AG10803 (cell line): ENCODE measurements around the gene MOB1B.
A peak's percentile ranks its signal among the peaks of the same experiment; 100 is the strongest.

ENCODE experiments used
- DNase-seq: peaks from one replicate; pipeline ENCODE4 v3.0.0; 2010; ENCODE audit warnings: low read depth
- H3K4me3 ChIP-seq: 2 replicates; pipeline ENCODE4 v1.5.1; 2011; ENCODE audit warnings: mild to moderate bottlenecking, low read length, control low read depth
- TF ChIP-seq, protein P1 (sequence below): conservative IDR thresholded peaks from 2 replicates; pipeline ENCODE4 v1.5.1; 2011; ENCODE audit warnings: mild to moderate bottlenecking, low read length, control low read depth, inconsistent platforms

MOB1B gene

GRCh38 chr4:70954032-70954431 lies 51.9 kb downstream of the MOB1B start:
- H3K4me3 ChIP-seq = no peak overlapping the region
- TF ChIP-seq, protein P1, sequence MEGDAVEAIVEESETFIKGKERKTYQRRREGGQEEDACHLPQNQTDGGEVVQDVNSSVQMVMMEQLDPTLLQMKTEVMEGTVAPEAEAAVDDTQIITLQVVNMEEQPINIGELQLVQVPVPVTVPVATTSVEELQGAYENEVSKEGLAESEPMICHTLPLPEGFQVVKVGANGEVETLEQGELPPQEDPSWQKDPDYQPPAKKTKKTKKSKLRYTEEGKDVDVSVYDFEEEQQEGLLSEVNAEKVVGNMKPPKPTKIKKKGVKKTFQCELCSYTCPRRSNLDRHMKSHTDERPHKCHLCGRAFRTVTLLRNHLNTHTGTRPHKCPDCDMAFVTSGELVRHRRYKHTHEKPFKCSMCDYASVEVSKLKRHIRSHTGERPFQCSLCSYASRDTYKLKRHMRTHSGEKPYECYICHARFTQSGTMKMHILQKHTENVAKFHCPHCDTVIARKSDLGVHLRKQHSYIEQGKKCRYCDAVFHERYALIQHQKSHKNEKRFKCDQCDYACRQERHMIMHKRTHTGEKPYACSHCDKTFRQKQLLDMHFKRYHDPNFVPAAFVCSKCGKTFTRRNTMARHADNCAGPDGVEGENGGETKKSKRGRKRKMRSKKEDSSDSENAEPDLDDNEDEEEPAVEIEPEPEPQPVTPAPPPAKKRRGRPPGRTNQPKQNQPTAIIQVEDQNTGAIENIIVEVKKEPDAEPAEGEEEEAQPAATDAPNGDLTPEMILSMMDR = no peak
- DNase-seq = peak; percentile 8

DNA sequence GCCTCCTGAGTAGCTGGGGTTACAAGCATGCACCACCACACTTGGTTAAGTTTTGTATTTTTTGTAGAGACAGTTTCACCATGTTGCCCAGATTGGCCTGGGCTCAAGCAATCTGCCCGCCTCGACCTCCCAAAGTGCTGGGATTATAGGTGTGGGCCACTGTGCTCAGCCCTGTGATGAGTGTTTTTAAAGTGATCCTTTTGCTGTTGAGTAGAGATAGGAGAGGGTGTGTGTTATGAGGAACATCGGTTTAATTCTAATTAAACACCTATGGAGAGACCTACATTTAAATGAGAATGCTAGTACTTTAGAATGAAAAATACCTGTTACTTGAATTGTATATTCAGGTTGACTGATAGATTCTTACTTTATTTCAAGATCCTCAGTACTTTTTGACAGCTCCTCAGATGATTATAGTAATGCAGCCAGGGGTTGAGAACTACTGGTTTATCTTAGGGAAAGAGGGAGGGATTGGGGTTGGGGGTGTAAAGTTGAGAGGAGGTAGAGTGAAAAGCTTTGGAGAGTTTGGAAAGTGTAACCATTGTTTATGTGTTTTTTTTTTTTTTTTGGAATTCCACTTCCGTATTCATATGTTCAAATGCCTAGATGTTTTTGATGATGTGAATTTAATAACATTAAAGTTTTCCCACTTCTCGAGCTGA lies 54.5 kb downstream of the MOB1B start:
- DNase-seq = no peak
- TF ChIP-seq, protein P1 = no peak
- no peak overlapping the region for H3K4me3 ChIP-seq

- no peak overlapping the region for H3K4me3 ChIP-seq
- peak; percentile 94 for DNase-seq
- TF ChIP-seq, protein P1 = no peak
Measured at GRCh38 chr4:70958681-70959080, 56.5 kb downstream of the MOB1B start.

- TF ChIP-seq, protein P1 = no peak
- DNase-seq = no peak
- H3K4me3 ChIP-seq = no peak overlapping the region
Measured at GRCh38 chr4:70969076-70969475, 66.9 kb downstream of the MOB1B start.

DNA sequence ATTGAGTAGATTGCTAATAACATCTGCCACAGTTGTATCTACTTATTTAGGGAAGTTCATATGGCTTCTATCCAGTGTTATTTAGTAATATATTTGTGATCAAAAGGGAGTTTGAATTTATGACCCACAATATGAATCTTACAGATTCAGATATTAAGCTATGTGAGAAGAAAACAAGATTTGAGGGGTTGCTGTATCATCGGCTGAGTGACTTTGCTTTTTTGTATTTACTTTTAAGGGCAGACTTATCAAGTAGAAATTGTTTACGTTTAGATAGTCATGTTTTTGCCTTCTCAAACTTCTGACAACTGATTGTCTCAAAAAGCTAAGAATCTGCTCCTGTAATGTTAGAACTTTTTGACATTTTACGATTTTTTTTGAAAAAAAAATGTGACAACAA lies 74.1 kb downstream of the MOB1B start:
- H3K4me3 ChIP-seq = no peak overlapping the region
- DNase-seq = no peak
- TF ChIP-seq, protein P1 = no peak

DNA sequence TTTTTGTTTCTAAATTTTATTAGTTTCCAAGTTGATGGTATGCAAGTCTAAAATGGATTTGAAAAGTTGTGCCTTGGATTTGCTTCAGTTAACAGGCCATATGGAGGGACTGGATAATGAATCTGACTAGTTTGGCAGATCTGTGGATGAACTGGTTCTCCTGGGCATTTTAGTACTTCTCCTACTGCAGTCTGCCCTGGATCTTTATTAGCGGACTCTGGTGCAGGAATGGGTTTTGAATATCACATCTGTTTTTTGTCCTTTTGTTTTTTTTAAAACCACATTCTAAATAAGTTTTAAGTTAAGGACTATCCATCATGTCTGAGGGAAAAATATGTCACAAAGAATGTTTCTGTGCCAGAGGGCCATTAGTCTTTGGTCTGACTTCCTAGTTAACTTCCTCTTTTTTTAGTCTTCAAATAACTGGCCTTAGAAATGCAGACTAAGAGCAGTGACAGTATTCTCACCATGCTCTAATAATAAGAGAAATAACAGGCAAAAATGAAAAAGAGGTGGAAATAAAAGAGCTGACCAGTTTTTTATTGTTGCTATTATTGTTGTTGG lies 77.4 kb downstream of the MOB1B start:
- TF ChIP-seq, protein P1 = no peak
- DNase-seq = no peak
- no peak overlapping the region for H3K4me3 ChIP-seq

GRCh38 chr4:70980196-70980595 lies 78.0 kb downstream of the MOB1B start:
- no peak overlapping the region for H3K4me3 ChIP-seq
- TF ChIP-seq, protein P1 = no peak
- no peak for DNase-seq
